Endothelial cell of umbilical vein (primary cell): ENCODE results near the gene AGPAT1. TPM values are rescaled to one million over a fixed set of nuclear protein-coding genes. Genes with fewer than 3 reads are reported as not detected.

Source experiments
- BruUV-seq: library from RNA; stranded (reverse); fragments of 400-500 nt; replicated peaks from 2 replicates; lab custom pipeline; 2021; lab: Mats Ljungman, UMichigan
- CTCF ChIA-PET: fragments of 300-600, 350-600 bp; sonication (Branson Sonifier 250); formaldehyde crosslinking; loops from one replicate; lab custom pipeline; 2021; ENCODE audit warnings: antibody characterized with exemption, inconsistent platforms; lab: Charles Lee
- POLR2A ChIA-PET: fragments of 300-600, 350-600 bp; sonication (Branson Sonifier 250); formaldehyde crosslinking; loops from one replicate; lab custom pipeline; 2021; ENCODE audit warnings: antibody characterized with exemption, inconsistent platforms; lab: Charles Lee
- DNase-seq: peaks from one replicate; pipeline ENCODE4 v3.0.0-alpha.2; 2011; ENCODE audit warnings: low read depth, low spot score
- FAIRE-seq: peaks from 2 replicates; lab custom pipeline; 2011; peaks lifted over from hg19 to GRCh38; lab: Jason Lieb, UNC
- H2AFZ ChIP-seq: 2 replicates; pipeline ENCODE4 v1.6.0; 2012; ENCODE audit warnings: low read depth, low read length, control low read depth, inconsistent platforms
- H3K27ac ChIP-seq: 2 replicates; pipeline ENCODE4 v1.5.1; 2011; ENCODE audit warnings: low read depth, mild to moderate bottlenecking, control low read depth, low read length, moderate library complexity; ENCODE audit not compliant: insufficient read depth
- H3K27me3 ChIP-seq, 2 experiments: 2 replicates each; pipeline versions ENCODE4 v1.6.0 to v1.6.1; 2011; ENCODE audit warnings: low read length in 2 of 2, mixed read lengths in 1 of 2; ENCODE audit not compliant: control insufficient read depth in 2 of 2, insufficient read depth in 2 of 2
- H3K36me3 ChIP-seq, 2 experiments: 2 replicates in 1 of 2; 3 replicates in 1 of 2; pipeline ENCODE4 v1.5.1; 2011; ENCODE audit warnings: low read length in 2 of 2, mild to moderate bottlenecking in 1 of 2, moderate library complexity in 1 of 2; ENCODE audit not compliant: control insufficient read depth in 2 of 2, insufficient read depth in 2 of 2; ENCODE audit errors: extremely low read depth in 1 of 2
- H3K4me1 ChIP-seq: 3 replicates; pipeline ENCODE4 v1.5.1; 2011; ENCODE audit warnings: mild to moderate bottlenecking, low read length; ENCODE audit not compliant: control insufficient read depth, insufficient read depth; ENCODE audit errors: extremely low read depth
- H3K4me2 ChIP-seq: 2 replicates; pipeline ENCODE4 v1.6.1; 2011; ENCODE audit warnings: low read length, control low read depth, mixed read lengths; ENCODE audit not compliant: insufficient read depth
- H3K4me3 ChIP-seq, 3 experiments: fragments of 200-600 bp in 1 of 3; sonication (generic), shearing (Covaris generic) in 1 of 3; replicated peaks in 1 of 3; 2 replicates each; pipeline ENCODE4 v1.5.1; 2011 to 2016; ENCODE audit warnings: control low read depth in 3 of 3, low read length in 3 of 3, mild to moderate bottlenecking in 2 of 3, inconsistent platforms in 1 of 3, low read depth in 1 of 3, moderate library complexity in 1 of 3; ENCODE audit not compliant: insufficient read depth in 1 of 3
- H3K79me2 ChIP-seq: 2 replicates; pipeline ENCODE4 v1.6.0; 2012; ENCODE audit warnings: low read length, inconsistent platforms; ENCODE audit not compliant: control insufficient read depth, insufficient read depth
- H3K9ac ChIP-seq: replicated peaks from 2 replicates; pipeline ENCODE3; 2011; ENCODE audit warnings: low read length, control low read depth; ENCODE audit not compliant: insufficient read depth; ENCODE audit errors: extremely low read depth
- H3K9me1 ChIP-seq: replicated peaks from 3 replicates; pipeline ENCODE4 v1.6.0; 2011; ENCODE audit warnings: mild to moderate bottlenecking, low read length; ENCODE audit not compliant: control insufficient read depth, insufficient read depth; ENCODE audit errors: extremely low read depth
- H3K9me3 ChIP-seq: replicated peaks from 2 replicates; pipeline ENCODE4 v1.5.1; 2012; ENCODE audit warnings: low read length, inconsistent platforms; ENCODE audit not compliant: control insufficient read depth, insufficient read depth
- H4K20me1 ChIP-seq: replicated peaks from 2 replicates; pipeline ENCODE3; 2011; ENCODE audit warnings: mild to moderate bottlenecking, low read length; ENCODE audit not compliant: control insufficient read depth, insufficient read depth; ENCODE audit errors: extremely low read depth
- EZH2 ChIP-seq: IDR thresholded peaks from 2 replicates; pipeline ENCODE4 v1.6.1; 2012; ENCODE audit warnings: borderline replicate concordance, low read depth, mild to moderate bottlenecking, moderate library complexity, low read length, inconsistent platforms; ENCODE audit not compliant: severe bottlenecking
- FOS ChIP-seq: IDR thresholded peaks from 2 replicates; pipeline ENCODE4 v1.6.1; 2011; ENCODE audit warnings: mild to moderate bottlenecking, low read length, moderate library complexity, borderline replicate concordance; ENCODE audit not compliant: insufficient read depth
- GATA2 ChIP-seq: IDR thresholded peaks from 2 replicates; pipeline ENCODE4 v1.7.0; 2011; ENCODE audit warnings: low read depth, mild to moderate bottlenecking, moderate library complexity, mixed read lengths, low read length; ENCODE audit not compliant: insufficient read length, insufficient read depth
- JUN ChIP-seq: IDR thresholded peaks from 2 replicates; pipeline ENCODE4 v1.6.1; 2011; ENCODE audit warnings: borderline replicate concordance, low read depth; ENCODE audit not compliant: insufficient read length, insufficient read depth
- MYC ChIP-seq: IDR thresholded peaks from one replicate; pipeline ENCODE4 v1.6.1; 2011; ENCODE audit warnings: mild to moderate bottlenecking, low read depth, low read length
- POLR2A ChIP-seq: IDR thresholded peaks from 2 replicates; pipeline ENCODE4 v1.6.1; 2012; ENCODE audit warnings: low read depth, mild to moderate bottlenecking, control low read depth, low read length
- POLR2AphosphoS5 ChIP-seq: IDR thresholded peaks from 2 replicates; pipeline ENCODE4 v1.6.1; 2012; ENCODE audit warnings: low read depth, mild to moderate bottlenecking, control low read depth, low read length, moderate library complexity; ENCODE audit not compliant: insufficient read depth
- dilution Hi-C: fragments of 300-500 bp; cut with MboI; formaldehyde crosslinking; loops from one replicate; pipeline ENCODE4 v1.15.0; 2019; ENCODE audit warnings: low sequenced_read_pairs; ENCODE audit not compliant: extremely low pct_ligation_motif_present
- intact Hi-C: fragments of 100-400 bp; cut with micrococcal nuclease; formaldehyde crosslinking; loops from one replicate; pipeline ENCODE4 v1.10.0; 2022
- polyA plus RNA-seq, 4 experiments: library from polyadenylated mRNA; depleted of rRNA in 3 of 4; stranded (reverse) in 3 of 4; unstranded in 1 of 4; fragments of >200 nt; gene quantifications; 2 replicates each; pipeline versions ENCODE4 v1.2.1 to v1.2.3, GENCODE V29; 2011 to 2012; ENCODE audit warnings: missing spikeins in 1 of 4
- total RNA-seq: library from RNA; stranded (reverse); gene quantifications from 2 replicates; pipeline ENCODE4 v1.2.3, GENCODE V29; 2021
- TF ChIP-seq, protein P1 (sequence below), 2 donors: IDR thresholded peaks; 1 replicate in 1 of 2; 2 replicates in 1 of 2; pipeline ENCODE4 v1.5.1; 2011; ENCODE audit warnings: low read length in 2 of 2, mild to moderate bottlenecking in 2 of 2, moderate library complexity in 2 of 2, control low read depth in 1 of 2, inconsistent platforms in 1 of 2, low read depth in 1 of 2; ENCODE audit not compliant: insufficient read depth in 1 of 2; ENCODE audit errors: extremely low read depth in 1 of 2
- TF ChIP-seq, protein P2 (sequence below): IDR thresholded peaks from 2 replicates; pipeline ENCODE4 v1.6.1; 2011; ENCODE audit not compliant: insufficient read depth, insufficient read length

Gene AGPAT1
- total and polyA plus RNA-seq, 2 donors (not counting 3 experiments of a cell fraction or from before 2014, with no cell fraction given) = 38.4 to 132 TPM

DNA sequence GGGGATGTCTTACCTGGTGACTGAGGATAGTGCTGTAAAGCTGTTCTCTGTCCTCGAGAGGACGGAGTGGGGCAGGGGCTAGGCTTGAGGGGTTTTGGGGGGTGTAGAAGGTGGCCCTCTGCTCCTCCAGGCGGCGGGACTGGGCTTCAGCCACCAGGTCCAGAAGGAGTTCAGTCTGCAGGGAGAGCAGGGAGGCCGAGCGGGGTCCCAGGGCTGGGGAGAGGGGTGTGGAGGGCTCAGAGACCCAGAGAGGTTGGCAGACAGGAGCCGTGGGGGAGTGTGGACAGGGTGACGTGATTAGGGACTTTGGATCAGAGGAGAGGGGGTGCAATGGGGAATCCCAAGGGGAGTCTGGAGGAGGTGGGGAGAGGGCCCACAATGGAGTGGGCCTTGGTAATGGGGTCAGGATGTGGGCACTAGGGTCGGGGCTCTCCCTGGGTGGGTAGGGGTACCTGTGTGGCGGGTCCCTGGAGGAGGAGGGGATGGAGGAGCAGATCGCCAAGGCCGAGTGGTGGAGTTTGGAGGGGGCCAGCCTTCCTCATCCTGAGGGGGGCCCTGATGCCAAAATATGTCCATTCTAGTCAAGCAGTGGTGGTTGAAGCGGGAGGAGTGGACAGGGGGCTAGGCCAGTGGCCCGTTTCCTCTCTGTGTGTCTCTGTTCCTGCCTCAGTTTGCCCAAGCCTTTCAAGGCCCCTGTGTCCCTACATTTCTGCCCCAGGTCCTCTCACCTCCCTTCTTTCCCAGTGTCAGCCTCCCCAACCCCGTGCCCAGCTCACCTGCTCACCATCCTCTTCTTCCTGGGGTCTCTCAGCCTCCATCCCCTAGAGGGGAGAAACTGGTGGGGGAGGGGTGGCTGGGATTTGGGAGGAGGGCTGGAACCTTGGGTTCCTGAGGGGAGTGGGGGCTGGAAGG lies 16.1 kb upstream of the AGPAT1 start:
- BruUV-seq = no TSS peak
- CTCF ChIA-PET = interaction anchor here (0.7 to 1.3 kb wide), 5 partner anchors 13 to 77 kb away, joined by 3 to 9 read pairs (median 3); partner anchors contain the start of gene FKBPL

More for the DNA sequence above, 16.1 kb upstream of the AGPAT1 start:
- FAIRE-seq (no peak), DNase-seq (no peak)
- Histone ChIP-seq H3K79me2 (peaks cover 23% of the 10 kb centered on the region), H4K20me1 (no peaks in the 10 kb centered on the region), H3K4me1 (peaks cover 50% of the 10 kb centered on the region), H3K9me3 (no peaks in the 10 kb centered on the region), H3K27ac (peak overlapping the region; percentile 62), H3K27me3 (no peaks in the 10 kb centered on the region), H2AFZ (no peak overlapping the region), H3K9ac (no peak overlapping the region), H3K9me1 (no peaks in the 10 kb centered on the region), H3K36me3 (peaks cover 0 to 10% of the 10 kb centered on the region in 2 experiments), H3K4me2 (peak overlapping the region; percentile 33), H3K4me3 (no peak overlapping the region)
- no peak for TF ChIP-seq GATA2
- TF ChIP-seq POLR2A = no peak
- TF ChIP-seq, protein P1, sequence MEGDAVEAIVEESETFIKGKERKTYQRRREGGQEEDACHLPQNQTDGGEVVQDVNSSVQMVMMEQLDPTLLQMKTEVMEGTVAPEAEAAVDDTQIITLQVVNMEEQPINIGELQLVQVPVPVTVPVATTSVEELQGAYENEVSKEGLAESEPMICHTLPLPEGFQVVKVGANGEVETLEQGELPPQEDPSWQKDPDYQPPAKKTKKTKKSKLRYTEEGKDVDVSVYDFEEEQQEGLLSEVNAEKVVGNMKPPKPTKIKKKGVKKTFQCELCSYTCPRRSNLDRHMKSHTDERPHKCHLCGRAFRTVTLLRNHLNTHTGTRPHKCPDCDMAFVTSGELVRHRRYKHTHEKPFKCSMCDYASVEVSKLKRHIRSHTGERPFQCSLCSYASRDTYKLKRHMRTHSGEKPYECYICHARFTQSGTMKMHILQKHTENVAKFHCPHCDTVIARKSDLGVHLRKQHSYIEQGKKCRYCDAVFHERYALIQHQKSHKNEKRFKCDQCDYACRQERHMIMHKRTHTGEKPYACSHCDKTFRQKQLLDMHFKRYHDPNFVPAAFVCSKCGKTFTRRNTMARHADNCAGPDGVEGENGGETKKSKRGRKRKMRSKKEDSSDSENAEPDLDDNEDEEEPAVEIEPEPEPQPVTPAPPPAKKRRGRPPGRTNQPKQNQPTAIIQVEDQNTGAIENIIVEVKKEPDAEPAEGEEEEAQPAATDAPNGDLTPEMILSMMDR (IDR thresholded peaks at IDR 0.05; ENCODE audit: extremely low read depth in 1 of 2, insufficient read depth in 1 of 2, low read depth in 1 of 2, low read length in 2 of 2) = no peak
- no peak for TF ChIP-seq EZH2
- TF ChIP-seq MYC = no peak
- no peak for TF ChIP-seq FOS
- TF ChIP-seq JUN = no peak
- no peak for TF ChIP-seq POLR2AphosphoS5
- TF ChIP-seq, protein P2, sequence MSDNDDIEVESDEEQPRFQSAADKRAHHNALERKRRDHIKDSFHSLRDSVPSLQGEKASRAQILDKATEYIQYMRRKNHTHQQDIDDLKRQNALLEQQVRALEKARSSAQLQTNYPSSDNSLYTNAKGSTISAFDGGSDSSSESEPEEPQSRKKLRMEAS = no peak
- POLR2A ChIA-PET = no interaction called here
- dilution Hi-C loops (no loop called here), intact Hi-C loops (loop anchor here (10.0 kb wide), 2 partner anchors 147 to 527 kb away; partner anchors contain the start of genes C6orf47, CSNK2B, GPANK1 and LY6G5B)
